Caki2 (cell line): ENCODE results near the gene NLRC5. TPM values are rescaled to one million over a fixed set of nuclear protein-coding genes. Genes with fewer than 3 reads are reported as not detected.
"Not testable (repeated sequence)": the region's sequence is repeated elsewhere in the genome, so short reads cannot be mapped to it uniquely, and the experiment has no call there.

ENCODE experiments used
- DNase-seq: peaks from one replicate; pipeline ENCODE4 v3.0.0-alpha.2; 2015; ENCODE audit warnings: low read depth
- in situ Hi-C: cut with HindIII; loops from 2 replicates; pipeline ENCODE4 v1.10.0; 2016; ENCODE audit warnings: low sequenced_read_pairs, low pct_unique_long_range_greater_than_20kb, mixed read lengths
- total RNA-seq: library from RNA; depleted of rRNA; stranded (reverse); fragments of >200 nt; shearing (Covaris generic); gene quantifications from 2 replicates; pipeline ENCODE4 v1.2.3, GENCODE V29; 2014; ENCODE audit warnings: low replicate concordance

NLRC5 gene
- total RNA-seq, 1 experiment from 2014 or later, result 3.1 TPM

DNA sequence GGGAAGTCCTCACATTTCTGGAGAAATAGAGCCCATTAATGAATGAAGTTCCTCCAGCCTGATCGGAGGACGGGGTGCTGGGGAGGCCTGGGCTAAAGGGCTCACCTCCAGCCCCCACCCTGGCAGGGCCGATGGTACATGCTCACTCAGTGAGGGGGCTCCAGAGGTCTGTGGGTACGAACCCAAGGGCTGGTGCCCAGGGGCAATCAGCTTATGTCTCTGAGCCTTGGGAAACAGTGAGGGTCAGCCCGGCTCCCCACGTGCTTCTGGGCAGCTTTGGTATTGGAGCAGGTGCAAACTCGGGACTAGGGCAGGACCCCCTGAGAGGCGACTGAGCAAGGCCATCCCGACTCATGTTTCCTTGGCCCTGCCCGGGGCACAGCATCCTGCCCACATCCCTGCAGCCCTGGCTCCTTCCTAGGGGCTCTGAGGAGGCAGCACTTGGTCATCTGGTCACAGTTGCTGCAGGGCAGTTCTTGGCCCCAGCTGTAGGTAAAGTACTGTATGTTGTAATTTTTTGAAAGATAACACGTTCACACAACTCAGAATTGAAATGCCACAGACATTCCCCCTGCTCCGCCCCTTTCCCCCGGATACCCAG is 28.6 kb upstream of the NLRC5 start:
- in situ Hi-C loops, result no loop called here
- no peak for DNase-seq

DNA sequence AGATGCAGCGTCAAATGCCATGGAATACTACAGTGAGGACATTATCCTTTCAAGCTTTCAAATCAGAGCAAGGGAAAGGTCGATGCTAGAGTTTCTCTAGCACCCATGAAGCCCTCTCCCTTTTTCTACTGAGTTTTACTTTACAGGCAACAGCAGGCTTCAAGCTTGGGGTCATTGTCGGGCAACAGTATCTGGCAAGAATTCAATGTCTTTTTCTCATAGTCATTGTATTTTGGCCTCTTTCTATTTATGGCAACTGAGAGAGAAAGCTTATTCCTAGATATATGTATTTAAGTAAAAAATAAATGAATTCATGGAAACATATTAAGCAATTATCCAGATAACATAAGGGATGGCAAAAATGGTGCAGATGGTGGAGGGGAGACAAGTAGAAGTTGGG is 28.0 kb upstream of the NLRC5 start:
- in situ Hi-C loops, result no loop called here
- DNase-seq, result no peak

GRCh38 chr16:56961851-56962281 is 27.5 kb upstream of the NLRC5 start, which contains the start of gene CETP:
Gene CETP, plus strand, starts transcription at chr16:56961950. Its CDS starts 30 bp downstream, at chr16:56961980.
- DNase-seq, result no peak
- in situ Hi-C loops, result no loop called here

- in situ Hi-C loops, result no loop called here
Observed at GRCh38 chr16:56964243-56965148, 24.9 kb upstream of the NLRC5 start.

GRCh38 chr16:56965149-56966092 is 23.9 kb upstream of the NLRC5 start:
- in situ Hi-C loops, result no loop called here
- DNase-seq, result no peak

More at GRCh38 chr16:56964243-56965148, 24.9 kb upstream of the NLRC5 start:
- no peak for DNase-seq

GRCh38 chr16:56966093-56966475 is 23.3 kb upstream of the NLRC5 start:
- DNase-seq, result no peak
- in situ Hi-C loops, result no loop called here

GRCh38 chr16:56967733-56968132 is 21.6 kb upstream of the NLRC5 start:
- in situ Hi-C loops, result no loop called here
- DNase-seq, result no peak

DNA sequence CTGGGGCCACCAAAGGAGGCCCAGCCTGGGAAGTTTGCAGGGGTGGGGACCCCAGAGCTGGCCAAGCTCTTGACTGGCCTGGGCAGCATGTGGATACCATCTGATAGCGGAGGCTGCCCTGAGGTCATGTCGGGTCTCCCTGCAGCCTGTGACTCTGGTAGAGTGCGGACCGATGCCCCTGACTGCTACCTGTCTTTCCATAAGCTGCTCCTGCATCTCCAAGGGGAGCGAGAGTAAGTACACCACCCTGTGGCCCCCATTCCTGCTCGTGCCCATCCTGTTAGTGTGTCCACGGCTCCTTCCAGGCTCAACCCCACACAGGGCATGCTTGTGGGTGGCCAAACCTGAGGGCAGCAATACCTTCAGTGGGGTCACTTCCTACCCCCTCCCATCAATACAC is 19.6 kb upstream of the NLRC5 start:
- DNase-seq, result no peak

GRCh38 chr16:56970934-56971767 is 18.2 kb upstream of the NLRC5 start:
- in situ Hi-C loops, result no loop called here

More for the DNA sequence above, 19.6 kb upstream of the NLRC5 start:
- in situ Hi-C loops, result no loop called here

DNA sequence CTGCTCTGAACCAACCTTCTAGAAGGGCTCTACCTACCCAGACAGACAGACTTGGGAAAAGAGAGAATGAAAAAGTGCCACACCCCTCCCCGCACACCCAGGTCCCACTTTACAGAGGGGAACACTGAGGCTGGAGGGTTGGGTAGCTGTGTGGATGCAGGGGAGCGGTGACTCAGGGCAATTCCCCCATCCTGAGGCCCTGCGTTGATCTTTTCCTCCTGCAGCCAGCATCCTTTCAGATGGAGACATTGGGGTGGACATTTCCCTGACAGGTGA is 17.7 kb upstream of the NLRC5 start:
- no peak for DNase-seq
- in situ Hi-C loops, result no loop called here

More at GRCh38 chr16:56970934-56971767, 18.2 kb upstream of the NLRC5 start:
- DNase-seq, result no peak

DNA sequence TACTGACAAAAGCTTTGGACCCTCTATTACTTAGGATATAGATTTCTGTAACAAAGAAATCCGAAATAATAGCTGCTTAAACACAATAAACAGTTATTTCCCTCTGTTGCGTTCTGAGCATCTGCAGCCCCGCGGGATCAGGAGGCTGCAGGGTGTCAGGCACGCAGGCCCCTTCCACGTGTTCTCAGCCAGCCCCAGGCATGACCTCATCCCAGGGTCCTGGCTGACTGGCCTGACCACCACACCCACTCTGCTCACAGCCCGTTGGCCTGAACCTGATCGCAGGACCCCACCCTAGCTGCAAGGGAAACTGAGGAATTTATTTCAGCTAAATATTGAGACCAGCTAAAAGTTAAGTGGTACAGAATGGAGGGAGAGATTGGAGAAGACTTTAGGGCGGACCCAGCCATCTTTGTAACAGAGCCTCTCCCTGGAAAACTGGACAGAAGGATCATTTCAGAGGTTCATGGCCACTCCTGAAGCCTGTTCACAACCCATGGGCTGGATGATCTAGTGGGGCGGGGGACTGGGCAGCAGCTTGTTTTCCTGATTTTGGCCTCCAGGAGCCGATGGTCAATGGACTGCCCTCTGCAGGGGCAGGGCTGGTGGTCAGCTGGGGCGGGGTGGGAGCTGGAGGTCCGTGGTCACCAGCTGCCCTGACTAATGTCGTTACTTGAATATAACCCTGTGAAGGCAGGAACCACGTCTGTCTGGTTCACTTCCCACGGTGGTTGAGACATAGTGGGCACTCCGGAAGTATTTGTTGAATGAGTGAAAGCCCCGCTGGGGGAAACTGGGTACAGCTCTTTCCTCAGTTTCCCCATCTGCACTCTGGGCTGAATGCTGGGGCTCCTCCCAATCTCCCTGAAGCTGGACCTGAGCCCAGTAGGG is 16.7 kb upstream of the NLRC5 start:
- DNase-seq, result no peak
- in situ Hi-C loops, result no loop called here

- in situ Hi-C loops, result no loop called here
Observed at GRCh38 chr16:56973294-56973689, 16.1 kb upstream of the NLRC5 start.

GRCh38 chr16:56973899-56974298 is 15.5 kb upstream of the NLRC5 start:
- DNase-seq, in situ Hi-C loops: not testable (repeated sequence)

More at GRCh38 chr16:56973294-56973689, 16.1 kb upstream of the NLRC5 start:
- no peak for DNase-seq

- in situ Hi-C loops, result no loop called here
- DNase-seq, result no peak
Observed at GRCh38 chr16:56974549-56975300, 14.6 kb upstream of the NLRC5 start.

DNA sequence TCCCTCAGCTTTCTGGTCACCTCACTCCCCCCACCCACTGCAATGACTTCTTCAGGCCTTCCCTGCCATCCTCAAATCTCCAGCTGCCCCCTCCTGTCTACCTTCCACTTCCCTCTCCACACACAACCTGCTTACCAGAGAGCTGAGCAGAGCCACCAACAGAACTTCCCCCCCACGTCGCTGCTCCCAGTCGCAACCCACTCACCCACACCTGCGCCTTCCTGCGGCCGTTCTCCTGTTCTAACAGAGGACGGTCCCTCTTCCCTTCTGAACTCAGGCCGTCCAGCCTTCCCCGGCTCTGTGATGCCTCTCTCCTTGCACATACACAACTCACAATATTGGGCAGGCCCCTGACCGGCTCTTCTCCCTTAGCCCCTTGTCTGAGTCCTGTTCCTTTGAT is 13.6 kb upstream of the NLRC5 start:
- in situ Hi-C loops, result no loop called here
- DNase-seq, result no peak

DNA sequence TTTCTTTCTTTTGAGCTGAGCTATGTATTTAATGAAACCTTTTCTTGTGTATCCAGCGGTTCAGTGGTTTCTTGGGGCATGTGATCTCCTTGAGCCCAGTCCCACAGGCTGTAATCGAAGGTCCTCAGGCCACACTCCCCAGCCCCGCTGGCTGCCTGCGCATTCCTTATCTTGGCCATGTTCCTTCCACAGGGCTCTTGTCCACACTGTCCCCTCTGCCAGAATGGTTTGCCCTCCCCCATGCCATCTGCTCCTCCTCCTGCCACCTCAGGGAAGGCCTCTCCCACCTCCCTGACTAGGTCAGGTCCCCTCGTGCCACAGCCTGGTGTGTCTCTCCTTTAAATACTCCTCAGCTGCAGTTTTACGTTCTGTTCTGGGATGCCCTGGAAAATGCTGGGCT is 12.1 kb upstream of the NLRC5 start:
- in situ Hi-C loops, result no loop called here
- DNase-seq, result no peak
